Activated CD8-positive, alpha-beta memory T cell treated with anti-CD3 and anti-CD28 coated beads, Interleukin-2, amount 50 U/mL, for 48 hours (primary cell): Measurements from ENCODE around the gene SPG7.
"Not testable (repeated sequence)": the region's sequence is repeated elsewhere in the genome, so short reads cannot be mapped to it uniquely, and the experiment has no call there.

Experiments
- DNase-seq: peaks from one replicate; pipeline ENCODE4 v3.0.0-alpha.2; 2020

SPG7 gene

DNA sequence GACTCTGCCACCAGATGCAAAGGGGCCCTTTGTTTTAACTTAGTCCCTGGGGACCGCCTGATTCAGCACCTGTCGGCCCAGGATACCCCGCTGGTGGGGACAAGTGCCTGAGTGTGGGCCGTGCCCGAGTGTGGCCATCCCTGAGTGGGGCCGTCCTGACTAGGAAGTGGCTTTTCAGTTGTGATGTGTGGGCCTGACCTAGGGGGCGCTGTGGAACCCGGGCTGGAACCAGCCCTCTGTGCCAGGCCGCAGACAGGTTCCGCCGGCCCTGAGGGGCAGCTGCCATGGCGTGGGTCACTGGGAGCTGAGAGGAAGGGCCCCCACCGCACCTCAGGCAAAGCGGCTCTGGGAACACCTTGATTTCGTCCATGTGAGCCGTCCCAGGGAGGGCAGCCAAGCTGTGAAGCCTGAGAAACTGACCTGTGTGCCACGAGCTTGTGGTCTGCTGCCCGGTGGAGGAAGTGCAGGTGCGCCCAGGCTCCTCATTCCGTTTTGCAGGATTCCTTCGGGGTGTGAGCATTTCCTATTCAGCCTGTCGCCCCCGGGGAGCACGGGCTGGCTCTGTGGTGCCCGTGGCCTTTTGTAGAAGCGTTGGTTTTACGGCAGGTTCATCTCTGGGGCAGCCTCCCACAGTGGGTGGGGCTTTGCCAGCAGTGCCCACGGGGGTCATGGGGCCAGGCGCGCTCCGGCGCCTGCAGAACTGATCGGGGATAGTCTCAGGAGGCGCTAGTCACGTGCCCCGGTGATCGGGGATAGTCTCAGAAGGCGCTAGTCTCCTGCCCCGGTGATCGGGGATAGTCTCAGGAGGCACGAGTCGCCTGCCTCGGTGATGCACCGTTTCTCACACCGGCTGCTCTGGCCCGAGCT, 57.5 kb downstream of the SPG7 start:
- DNase-seq = peak; percentile 91

DNA sequence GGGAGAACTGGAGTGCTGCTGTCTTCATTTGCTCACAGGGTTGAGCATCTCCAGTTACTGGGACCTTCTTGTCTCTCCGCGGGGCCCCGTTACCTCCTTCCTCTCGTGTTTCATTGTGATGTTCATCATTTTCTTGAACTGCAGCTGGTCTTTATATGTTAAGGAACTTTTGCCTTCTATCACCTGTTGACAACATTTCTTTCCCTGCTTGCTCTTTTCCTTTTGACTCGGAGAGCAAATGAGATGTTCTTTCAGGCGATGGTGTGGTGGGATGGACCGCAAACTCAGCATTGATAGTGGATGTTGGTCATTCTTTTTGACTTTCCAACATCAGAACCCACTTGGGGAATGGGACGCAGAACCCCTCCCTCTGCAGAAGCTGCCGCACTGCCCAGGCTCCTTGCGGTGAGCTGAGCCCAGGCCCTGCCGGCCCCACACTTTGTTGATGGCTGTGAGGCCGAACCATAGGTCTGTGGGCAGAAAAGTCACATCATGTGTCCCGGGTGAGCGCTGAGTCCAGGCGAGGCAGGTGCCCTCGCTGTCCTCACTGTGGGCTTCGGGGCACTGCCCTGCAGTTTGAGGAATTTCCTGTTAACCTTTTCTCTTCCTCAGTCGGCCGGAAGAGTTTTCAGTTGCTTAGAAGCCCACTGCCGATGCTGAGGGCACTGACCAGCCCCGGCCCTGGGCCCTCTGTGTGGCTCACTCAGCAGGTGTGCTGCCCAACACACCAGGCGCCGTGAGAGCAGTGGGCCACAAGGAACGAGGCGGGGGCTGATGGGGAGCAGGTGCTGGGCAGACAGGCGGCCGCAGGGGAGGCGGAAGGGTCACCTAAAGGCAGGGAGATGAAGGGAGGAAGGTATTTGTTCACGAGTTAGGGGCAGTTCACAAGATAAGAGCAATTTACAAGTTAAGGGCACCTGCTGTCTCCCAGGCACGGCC, 59.7 kb downstream of the SPG7 start:
- no peak for DNase-seq

DNA sequence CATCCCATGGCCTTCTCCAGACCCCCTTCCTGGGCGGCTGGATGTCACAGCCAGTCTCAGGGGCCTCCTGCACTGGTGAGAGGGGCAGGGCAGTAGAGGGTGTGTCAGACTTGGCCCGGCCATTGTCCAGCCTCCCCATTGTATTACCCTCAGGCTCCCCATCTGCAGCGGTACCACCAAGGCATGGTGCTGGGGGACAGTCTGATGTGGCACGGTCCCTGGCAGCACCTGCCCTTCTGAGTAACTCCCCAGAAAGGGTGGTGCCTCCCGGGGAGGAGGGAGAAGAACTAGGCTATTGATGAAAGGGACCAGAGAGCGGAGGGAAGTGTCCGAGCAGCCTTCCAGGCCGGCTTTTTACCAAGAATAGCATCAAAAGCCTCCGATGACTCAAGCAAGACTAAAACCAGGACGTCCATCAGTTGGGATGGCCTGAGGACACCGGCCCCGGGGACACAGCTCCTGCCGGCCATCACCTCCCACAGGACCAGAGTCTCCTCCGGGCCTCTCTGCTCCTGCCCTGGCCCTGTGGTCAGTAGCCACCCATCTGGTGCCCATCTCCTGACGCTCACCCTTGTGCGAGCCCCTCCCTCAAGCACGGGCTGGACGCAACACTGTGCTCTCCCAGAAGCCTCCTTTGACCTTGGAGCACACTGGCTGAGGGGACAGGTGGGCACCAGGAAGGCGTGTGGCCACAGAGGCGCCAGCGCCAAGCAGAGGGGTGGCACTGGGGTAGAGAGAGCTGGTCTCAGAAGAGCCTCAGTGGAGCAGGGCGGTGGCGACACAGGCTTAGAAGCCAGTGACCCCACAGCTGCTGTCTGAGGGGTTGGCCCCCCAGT, 61.5 kb downstream of the SPG7 start:
- DNase-seq = no peak

- DNase-seq = no peak
Observed at GRCh38 chr16:89570342-89570923, 62.2 kb downstream of the SPG7 start.

GRCh38 chr16:89570983-89571598, 62.9 kb downstream of the SPG7 start:
- DNase-seq = not testable (repeated sequence)

DNA sequence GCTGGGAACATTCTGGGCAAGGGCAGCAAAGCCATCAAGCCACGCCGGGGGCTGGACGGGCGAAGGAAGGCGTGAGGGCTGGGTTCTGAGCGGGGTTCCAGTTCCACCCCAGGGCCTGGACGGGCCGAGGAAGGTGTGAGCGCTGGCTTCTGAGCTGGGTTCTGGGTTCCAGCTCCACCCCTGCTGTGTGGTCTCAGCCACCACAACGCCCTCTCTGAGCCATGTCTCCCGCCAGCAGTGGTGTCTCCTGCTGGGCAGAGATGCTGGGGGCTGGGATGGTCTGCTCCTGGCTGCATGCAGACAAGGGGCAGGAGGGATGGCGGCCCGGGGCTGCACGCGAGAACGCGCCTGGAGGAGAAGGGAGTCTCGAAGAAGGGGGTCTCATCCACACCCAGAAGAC, 63.4 kb downstream of the SPG7 start:
- no peak for DNase-seq

DNA sequence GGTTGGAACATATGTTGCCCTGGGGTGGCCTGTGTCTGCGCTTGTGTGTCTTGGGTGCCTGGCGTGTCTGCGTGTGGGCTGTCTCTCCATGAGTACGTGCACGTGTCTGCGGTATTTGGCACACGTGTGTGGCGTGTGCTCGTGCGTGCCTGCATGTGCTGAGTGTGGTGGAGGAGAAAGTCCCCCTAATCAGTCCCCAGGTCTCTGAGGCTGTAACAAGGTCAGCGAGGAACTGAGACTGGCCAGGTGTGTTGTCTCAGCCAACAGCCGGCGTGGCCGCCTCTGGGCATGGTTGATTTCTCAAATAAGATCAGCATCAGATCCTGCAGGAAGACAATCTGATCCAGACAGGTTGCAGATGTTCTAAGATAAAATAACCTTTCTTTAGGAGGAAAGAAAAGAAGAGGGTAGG, 63.9 kb downstream of the SPG7 start:
- no peak for DNase-seq

DNA sequence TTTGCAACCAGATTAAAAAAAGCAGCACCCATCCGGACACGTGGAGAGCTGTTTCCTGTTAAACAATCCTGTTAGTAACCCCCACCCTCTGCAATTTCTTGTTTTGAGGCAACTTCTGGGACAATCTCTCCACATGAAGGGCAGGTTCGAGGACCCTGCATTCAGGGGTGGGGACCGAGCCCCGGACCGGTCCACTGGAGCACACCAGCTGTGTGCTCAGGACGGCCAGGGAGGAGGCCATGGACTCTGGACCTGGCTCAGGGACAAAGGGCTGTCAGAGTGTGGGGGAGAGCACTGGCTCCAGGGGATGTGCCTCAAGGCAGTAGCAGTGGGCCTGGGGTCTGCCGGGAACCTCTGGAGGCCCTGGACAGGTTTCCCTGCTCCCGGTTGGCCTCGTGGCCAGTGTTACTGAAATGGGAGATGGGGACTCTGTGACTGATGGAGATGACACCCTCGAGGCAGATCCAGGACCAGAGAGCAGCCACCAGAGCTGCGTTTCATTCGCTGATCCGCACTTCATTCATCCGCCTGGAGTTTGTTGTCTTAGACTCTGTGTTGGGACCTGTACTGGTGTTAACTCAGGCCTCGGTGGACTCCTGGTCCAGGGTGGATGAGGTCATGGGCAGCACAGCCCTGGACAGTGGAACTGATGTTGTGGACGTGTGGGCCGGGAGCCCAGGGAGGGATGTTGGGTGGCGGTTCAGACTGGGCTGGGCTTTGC, 64.4 kb downstream of the SPG7 start:
- no peak for DNase-seq

DNA sequence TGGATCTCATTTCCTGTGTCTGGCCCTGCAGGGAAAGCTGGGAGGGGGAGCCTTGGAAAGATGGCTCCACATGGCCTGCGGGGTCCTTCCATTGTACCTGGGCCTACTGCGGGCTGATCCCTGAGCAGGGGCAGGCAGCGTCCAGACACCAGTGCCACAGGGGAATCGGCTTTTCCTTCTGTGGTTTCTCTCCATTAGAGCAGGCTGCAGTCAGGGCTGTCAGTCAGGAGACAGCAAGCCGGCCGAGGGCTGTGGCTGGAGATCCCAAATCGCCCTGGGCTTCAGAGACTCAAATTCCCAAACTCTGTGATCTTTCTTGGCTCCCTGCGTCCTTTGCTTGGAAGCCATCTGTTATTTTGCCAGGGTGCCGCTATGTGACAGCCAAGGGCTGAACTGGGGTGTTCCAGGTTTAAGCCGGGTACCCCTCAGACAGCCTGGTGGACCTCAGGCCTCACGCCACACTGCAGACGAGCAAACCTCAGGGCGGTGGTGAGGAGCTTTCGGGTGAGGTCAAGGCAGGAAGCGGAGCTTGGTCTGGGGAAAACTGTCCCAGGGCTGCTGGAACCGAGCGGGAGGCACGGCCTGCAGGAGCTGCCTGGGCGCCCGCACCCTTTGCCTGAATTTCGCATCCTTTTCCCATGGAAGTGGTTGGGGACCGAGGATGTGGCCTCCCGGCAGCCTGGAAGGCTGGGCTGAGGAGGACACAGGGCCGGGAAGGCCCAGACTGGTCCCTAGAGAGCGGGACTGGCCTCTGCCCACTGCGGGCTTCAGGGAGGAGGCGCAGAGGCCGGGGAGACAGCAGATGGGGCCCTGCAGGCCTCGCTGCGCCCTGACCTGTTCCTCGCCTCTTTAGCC, 65.8 kb downstream of the SPG7 start:
- no peak for DNase-seq

GRCh38 chr16:89574681-89575246, 66.6 kb downstream of the SPG7 start:
- peak; percentile 85 for DNase-seq

DNA sequence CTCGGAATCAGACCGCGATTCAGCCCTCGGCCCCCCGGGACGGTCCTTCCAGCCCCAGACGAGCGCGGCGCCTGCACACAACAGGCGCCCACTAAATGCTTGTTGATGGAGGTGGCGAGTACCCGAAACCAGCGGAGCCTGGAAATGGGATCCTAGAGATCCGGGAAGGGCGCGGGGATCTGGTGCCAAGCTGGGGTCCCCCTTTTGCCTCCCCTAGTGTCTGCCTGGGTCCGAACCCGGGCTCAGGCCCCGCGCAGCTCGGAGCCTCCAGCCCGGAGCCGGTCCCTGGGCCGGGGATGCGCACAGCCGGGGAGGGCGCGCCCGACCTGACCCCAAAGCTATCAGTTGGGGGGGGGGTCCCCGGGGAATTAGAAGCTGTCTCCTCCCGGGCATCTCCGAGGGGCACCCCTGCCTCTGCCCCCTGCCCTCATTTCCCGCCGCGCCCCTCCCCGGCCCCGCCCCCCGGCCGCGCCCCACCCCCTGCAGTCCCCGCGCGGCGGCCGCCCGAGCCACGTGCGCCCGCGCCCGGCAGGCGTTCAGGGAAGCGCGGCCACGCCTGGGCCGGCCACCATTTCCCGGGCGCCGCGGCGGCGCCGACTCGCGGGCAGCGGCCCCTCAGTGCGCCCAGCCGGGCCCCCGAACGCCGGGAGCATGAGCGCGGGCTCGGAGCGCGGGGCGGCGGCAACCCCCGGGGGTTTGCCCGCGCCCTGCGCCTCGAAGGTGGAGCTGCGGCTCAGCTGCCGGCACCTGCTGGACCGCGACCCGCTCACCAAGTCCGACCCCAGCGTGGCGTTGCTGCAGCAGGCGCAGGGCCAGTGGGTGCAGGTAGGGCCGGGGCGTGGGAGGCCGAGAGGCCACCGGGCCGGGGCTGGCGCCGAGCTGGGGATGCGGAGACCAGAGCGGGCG, 67.3 kb downstream of the SPG7 start, which contains the start of gene CPNE7:
TSS of gene CPNE7 (plus strand) at position 512 of the 906 bp plus-strand sequence. CDS start at position 652, 140 bp downstream.
- no peak for DNase-seq

DNA sequence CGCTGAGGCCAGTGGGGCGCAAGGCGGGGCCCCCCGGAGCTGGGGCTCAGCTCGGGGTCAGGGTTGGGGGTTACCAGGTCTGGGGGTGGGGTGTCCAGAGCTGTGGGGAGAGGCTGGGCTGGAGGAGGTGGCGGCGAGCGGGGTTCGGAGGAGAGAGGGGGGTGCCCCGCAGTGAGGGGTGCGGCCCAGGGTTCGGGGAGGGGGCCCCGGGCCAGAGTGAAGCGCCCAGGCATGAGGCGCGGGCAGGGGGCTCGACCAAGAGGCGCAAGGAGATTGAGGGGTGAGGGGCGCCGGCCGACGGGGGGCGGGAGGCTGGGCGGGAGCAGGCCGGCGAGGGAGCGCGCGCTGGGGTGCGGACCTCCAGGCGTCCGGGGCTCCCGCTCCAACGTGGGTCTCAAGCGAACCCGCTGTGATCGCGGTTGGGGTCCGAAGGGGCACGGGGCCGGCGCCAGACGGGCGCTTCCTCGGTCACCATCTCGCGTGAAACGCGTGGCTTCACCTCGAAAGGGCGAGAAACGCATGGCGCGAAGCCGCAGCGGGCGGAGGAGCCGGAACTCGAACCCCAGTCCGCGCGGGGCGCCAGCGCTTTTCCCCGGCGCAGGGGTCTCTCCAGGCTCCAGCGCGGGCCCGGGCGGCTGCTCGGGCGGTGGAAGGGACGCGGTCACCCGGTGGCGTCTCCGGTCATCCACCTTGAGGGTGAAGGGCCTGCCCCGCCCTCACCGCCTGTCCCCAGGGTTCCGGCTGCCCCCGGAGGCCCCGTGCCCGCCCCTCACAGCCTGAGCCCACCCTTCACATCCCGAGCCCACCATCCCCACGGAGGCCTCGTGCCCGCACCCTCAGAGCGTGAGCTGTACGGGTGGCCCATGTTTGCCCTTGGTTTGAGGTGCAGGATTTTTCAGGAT, 68.2 kb downstream of the SPG7 start:
- no peak for DNase-seq

DNA sequence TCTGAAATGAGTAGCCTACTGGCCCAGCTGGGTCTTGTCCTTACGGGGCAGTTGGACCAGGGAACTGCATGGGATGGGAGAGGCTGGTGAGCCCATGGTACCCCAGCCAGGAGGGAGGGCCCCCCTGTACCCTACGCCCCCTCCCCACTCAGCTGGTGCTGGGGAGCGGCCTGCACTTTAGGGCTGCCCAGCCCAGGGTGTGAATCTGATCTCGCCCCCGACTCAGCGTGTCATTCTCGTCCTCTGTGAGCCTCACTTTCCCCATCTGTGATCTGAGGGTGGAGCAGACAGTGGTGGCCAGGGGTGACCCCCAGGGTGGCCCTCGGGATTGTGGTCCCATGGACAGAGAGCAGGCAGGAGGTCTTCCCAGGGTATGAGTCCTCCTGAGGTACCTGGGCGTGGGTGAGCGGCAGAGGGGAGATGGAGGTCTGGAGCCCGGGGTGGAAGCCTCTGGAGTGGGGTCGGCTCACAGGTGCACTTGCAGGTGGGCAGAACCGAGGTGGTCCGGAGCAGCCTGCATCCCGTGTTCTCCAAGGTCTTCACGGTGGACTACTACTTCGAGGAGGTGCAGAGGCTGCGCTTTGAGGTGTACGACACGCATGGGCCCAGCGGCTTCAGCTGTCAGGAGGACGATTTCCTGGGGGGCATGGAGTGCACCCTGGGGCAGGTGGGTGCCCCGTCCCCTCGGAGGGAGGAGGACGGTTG, 69.0 kb downstream of the SPG7 start:
- DNase-seq = no peak

DNA sequence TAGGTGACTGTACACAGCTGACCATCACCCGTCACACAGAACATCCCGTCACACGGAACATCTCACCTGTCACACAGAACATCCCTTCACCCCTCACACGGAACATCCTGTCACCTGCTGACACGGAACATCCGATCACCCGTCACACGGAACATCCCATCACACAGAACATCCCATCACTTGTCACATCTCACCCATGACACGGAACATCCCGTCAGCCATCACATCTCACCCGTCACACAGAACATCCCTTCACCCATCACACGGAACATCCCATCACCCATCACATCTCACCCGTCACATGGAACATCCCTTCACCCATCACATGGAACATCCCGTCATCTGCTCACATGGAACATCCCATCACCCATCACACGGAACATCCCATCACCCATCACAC, 71.1 kb downstream of the SPG7 start:
- no peak for DNase-seq

GRCh38 chr16:89581045-89581695, 73.0 kb downstream of the SPG7 start:
- no peak for DNase-seq

- DNase-seq = no peak
Observed at GRCh38 chr16:89581861-89582563, 73.8 kb downstream of the SPG7 start.
